DMS53 (cell line): ENCODE measurements around the gene NABP2.
"Not testable (repeated sequence)": the region's sequence is repeated elsewhere in the genome, so short reads cannot be mapped to it uniquely, and the experiment has no call there.

ENCODE experiments used
- DNase-seq: peaks from one replicate; lab custom pipeline; 2025; lab: John Stamatoyannopoulos, UW

The NABP2 gene

DNA sequence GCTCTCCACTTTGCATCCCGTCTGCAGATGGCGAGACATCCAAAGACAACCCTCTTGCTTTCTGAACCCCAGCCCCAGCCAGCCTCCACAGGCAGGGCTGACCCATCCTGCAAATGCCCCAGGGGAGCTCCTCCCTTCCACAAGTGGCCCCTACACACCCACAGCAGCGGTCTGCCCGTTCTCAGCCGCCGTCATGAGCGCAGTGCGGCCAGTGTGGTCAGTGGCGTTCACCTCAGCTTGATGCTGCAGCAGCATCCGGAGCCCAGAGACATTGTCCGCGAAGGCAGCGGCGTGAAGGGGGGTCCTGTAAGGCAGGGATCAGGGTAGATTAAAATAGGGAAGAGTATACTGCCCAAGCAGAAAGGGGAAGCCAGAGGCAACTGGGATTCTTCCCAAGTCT, 20.4 kb downstream of the NABP2 start:
- DNase-seq = no peak

DNA sequence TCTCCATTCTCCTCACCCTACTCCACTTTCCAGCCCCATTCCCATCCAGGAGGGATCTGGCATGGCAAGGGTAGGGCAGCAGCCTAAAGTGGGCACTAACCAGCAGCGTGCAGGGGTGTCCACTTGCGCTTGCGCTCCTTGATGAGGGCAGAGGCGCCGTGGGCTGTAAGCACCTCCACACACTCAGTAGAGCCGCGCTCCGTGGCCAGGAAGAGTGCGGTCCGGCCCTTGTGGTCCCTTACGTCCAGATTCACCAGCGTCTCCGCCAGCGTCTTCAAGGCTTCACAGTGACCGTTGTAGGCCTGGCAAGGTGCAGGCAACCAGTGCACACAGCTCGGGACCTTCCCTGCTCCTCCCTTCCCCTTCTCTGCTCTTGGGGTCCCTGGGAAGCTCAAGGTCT, 23.8 kb downstream of the NABP2 start:
- no peak for DNase-seq

DNA sequence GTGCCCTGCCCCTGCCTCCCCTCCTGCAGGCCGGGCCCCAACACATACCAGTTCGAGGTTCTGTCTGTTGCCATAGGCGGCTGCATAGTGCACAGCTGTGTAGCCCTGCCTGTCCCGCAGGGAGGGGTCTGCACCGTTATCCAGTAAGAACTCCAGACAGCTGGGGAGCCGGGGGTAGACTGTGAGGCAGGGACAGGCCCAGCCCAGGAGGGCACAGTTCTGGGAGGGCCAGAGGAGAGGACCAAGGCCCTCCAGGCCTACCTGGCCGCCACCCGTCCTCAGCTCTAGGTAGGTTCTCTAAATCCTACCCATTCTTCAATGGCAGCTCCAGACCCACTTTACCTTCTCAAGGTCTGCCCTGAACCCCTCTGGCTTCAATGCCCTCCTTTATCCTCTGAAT, 24.6 kb downstream of the NABP2 start:
- DNase-seq = no peak

- DNase-seq = no peak
These were observed 28.5 kb downstream of the NABP2 start for GRCh38 chr12:56252649-56253048.

GRCh38 chr12:56253091-56253490, 28.9 kb downstream of the NABP2 start:
- DNase-seq = no peak

DNA sequence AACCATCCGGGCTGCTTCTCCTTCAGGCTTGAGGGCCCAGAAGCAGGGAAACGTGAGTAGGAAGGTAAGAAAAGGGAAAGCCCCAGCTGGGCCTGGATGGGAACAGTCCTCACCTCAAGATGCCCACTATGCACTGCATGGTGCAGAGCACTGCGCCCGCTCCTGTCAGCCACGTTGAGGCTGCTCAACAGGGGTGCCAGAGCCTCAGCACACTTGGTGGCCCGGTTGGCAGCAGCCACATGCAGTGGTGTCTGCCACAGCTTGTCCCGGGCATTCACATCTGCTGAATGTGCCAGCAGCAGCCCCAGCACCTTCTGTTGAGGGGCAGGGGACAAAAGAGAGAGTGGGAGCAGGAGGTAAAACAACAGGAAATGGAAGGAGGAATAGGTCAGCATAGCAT, 31.5 kb downstream of the NABP2 start:
- DNase-seq = no peak

DNA sequence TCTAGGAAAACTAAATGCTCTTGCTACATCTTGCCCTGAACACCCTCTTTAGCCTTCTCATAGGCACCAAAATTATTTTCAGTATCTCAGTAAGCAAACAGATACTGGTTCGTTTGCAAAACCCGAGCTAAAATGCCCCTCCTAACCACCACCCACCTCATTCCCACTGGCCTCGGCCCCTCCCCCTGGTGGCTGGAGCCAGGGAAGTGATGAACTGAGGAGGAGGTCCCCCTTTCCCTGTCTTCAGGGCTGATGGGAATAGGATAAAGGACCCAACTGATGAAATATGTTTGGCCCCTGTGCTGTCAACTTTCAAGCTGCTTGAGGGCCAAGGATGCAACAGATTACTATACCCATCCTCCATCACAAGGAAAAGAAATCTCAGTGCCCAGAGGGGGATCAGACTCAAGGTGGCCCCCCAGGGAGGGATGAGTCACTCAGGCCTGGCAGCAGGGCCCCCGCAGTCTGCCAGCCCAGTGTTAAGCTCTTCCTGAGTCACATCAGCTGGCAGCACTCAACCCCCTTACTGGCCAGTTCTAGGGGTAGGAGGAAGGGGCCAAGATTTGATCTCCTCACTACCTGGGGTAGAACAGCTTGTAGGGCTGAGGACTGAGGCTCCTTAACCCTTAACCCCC, 32.3 kb downstream of the NABP2 start:
- DNase-seq = no peak

DNA sequence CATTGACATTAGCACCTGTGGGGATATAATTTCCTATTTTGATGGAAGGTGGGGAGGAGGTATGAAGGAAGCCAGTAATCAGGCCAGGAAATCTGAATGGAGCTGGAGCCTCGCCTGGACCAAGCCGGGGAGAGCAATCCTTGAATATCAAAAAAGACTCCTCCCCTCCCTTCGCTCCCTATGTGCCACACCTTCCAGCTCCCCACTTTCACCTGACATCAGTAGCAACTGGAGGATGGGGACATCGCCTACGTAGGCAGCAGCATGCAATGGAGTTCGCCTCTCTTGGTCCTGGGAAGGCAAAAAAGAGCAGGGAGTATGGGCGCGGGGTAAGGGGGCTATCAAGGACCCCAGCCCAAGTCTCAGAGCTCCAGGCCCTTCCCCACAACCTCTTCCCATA, 32.9 kb downstream of the NABP2 start:
- DNase-seq = no peak

DNA sequence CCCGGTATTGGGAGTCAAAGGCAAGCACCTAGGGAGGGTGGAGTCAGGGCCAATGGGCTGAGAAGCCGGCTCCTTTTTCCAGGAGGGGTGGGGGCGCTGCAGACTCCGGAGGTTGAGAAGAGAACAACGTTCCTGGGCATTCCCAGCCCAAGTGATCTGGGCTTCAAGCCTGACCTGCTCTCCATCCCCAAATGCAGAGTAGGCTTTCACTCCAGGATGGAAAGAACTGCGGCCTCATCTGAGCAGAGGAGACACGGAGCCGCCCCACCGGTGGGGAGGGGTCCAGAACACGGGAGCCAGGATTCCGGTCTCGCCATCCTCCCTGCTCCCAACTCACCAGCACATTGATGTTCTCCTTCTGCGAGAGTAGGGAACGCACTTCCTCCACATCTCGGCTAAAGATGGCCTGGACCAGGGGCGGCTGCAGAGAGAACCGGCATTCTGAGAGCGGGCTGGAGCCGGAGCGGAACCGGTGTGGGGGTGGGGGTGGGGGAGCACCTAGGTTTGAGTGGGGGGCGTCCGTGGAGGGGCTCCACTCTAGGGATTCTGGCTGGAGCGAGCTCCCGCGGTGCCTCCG, 33.4 kb downstream of the NABP2 start:
- peak; percentile 54 for DNase-seq

DNA sequence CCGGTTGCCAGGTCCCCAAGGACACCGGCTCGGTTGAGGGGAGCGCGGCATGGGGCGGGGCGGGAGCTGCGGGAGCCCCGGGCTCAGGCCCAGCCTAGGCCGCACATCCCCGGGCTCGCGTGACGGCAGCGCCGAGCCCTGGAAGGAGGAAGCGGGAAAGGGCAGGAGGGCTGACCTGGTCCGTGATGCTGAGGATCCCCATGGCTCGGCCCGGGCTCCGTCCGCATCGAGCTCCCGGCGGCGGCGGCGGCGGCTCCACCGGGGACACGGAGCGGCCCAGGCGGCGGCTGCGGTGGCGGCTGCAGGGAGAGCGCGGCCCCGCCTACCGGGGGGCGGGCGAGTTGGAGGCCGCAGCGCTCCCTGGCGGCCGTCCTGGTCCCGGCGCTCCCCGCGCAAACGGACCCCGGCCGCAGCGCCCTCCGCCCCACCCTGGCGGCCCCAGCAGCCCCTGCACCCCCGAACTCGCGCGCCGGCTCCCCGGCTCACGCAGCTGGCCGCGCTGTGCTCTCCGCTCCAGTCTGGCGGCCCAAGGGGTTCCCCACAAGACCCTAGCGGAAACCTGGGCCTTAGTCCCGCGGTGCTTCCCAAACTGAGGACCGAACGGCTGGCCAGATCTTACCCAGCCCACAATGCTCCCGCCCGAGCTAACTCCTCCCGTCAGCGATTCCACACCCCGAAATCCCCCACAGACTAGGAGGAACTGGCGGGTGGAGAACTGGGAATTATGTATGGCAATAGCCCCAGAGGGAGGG, 34.1 kb downstream of the NABP2 start, which contains the start of gene ANKRD52:
TSS of gene ANKRD52 (minus strand) at position 317 of the 752 bp plus-strand sequence. CDS start at position 202, 115 bp downstream.
- DNase-seq = peak; percentile 87

- DNase-seq = no peak
These were observed 34.7 kb downstream of the NABP2 start for GRCh38 chr12:56258820-56259183.

GRCh38 chr12:56260380-56260779, 36.2 kb downstream of the NABP2 start:
- DNase-seq = no peak

GRCh38 chr12:56260921-56261320, 36.8 kb downstream of the NABP2 start:
- no peak for DNase-seq

- no peak for DNase-seq
These were observed 37.5 kb downstream of the NABP2 start for GRCh38 chr12:56261503-56262232.

- peak; percentile 18 for DNase-seq
These were observed 38.8 kb downstream of the NABP2 start for GRCh38 chr12:56262955-56263354.

GRCh38 chr12:56266068-56266692, 42.0 kb downstream of the NABP2 start:
- DNase-seq = not testable (repeated sequence)

DNA sequence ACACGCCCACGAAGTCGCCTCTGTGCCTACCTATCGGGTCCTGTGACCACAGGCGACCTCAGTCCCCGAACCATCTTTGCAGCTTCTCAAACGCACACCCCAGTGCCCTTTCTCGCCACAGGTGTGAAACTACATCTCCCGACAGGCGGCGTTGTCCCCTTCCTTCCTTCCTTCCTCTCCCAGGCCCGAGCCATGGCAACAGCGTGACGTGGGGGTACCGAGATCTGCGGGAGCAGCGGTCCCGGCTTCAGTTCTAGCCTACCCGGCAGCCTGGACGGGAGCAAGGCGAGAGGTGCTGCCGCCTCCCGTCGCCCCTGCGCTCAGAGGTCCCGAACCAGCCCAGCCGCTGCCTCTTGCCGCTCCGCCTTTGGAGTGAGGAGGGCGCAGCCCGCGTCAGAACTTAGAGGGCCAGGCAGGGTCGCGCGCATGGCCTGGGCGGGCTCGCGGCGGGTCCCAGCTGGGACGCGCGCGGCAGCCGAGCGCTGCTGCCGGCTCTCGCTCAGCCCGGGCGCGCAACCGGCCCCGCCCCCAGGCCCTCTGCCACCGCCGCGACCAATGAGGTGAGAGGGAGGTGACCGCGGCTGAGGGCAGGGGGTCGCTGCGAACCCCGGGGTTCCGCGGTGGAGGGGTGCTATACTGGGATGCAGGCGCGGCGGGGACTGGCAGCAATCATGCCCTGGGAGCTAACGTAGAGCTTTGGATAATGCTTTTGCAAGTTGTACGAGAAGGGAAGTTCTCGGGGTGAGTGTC, 42.7 kb downstream of the NABP2 start, which contains the start of gene COQ10A:
TSS of gene COQ10A (plus strand) at position 250 of the 750 bp plus-strand sequence. CDS start at position 427, 177 bp downstream.
- peak; percentile 95 for DNase-seq

DNA sequence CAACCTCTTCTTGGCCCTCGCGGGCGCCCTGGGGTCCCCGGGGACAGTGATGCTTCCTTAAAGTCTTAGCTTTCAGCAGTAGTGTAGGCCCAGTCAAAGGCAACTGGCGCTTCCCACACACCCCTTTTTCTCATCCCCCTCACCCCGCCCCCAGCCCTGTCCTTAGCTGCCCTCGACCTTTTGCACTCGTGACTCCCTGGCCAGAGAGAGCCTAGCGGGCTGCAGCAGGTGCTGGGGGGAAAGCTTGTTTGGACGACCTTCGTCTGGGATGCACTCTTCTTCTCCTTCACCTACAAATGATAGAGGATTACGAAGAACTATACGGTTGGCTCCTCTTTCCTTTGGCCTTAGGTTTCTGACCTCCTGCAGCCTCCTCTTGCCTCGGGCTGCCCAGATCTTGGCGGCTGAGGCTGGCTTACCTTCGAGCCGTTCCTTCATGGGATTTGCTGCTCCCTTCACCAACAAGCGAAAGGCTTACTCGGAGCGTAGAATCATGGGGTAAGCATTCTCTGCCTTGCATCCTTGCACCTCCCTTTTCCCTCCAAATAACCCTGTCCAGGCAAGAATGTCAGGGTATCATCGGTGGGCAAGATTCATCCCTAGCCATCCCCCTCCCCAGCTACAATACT, 43.4 kb downstream of the NABP2 start:
- peak; percentile 49 for DNase-seq

DNA sequence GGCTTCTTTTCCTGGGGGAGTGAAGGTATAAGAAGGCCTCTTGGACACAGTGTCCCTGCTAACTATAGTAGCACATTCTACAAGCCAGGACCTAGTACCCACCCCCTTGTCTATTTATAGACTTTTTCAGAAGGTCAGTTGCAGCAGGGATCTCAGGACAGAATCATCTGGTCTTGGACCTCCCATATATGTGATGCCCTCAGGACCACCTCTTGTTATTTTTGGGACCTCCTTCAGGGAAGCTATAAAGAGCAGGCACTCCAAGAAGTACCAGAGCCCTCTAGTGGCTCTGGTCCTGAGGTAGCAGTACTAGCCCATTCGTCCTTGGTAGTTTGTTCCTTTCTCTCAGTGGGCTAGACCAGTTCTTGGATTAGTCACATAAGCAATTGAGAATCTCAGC, 46.9 kb downstream of the NABP2 start:
- DNase-seq = peak; percentile 27

- DNase-seq = not testable (repeated sequence)
These were observed 48.3 kb downstream of the NABP2 start for GRCh38 chr12:56272468-56272867.

GRCh38 chr12:56274299-56274698, 50.2 kb downstream of the NABP2 start:
- DNase-seq = no peak
